ENCODE results near the gene ADARB2.

ADARB2 gene

DNA sequence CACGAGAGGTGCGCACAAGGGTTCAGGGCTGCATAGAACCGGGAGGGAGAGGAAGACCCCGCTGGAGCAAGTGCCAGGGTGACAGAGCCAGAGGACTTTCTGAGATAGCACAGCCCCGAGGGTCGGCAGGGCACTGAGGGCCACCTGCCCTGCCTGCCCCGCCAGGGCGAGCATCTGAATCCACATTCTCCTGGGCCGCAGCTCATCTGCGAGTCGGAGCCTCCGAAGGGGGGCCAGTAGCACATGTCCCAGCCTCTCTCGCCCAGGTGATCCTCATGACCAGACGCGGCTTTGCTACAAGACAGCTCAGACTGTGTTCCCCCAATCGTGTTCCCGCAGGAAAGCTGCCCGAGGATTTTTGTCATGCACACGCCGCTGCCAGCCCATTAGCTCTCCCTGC lies 71.2 kb downstream of the ADARB2 start:
- TF ChIP-seq CEBPB (IDR thresholded peaks at IDR 0.05) (no peak), RAD21 (IDR thresholded peaks at IDR 0.05; ENCODE audit: low read depth) (no peak), ZBTB7A (IDR thresholded peaks at IDR 0.05; ENCODE audit: low read depth) (no peak)

DNA sequence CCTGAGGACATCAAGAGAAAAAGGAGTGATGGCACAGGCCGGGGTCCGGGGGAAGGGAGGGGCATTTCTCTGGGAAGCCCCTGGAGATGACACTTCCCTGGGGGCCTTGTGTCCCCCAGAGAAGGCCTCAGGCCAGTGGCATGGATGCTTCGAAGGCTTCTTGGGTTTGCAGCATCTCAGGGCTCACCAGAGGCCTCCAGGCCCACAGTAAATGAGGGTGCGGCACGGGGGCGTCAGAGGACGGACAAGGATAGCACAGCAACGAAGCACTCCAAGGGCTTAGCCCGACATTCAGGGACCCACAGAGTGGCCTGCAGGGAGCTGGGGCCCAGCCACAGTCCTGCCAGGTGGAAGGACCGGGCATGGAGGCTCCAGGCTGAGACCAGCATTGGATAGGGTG lies 71.6 kb downstream of the ADARB2 start:
- TF ChIP-seq, protein P1, sequence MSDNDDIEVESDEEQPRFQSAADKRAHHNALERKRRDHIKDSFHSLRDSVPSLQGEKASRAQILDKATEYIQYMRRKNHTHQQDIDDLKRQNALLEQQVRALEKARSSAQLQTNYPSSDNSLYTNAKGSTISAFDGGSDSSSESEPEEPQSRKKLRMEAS (IDR thresholded peaks at IDR 0.05) = no peak
- TF ChIP-seq EP300 (IDR thresholded peaks at IDR 0.05; ENCODE audit: borderline replicate concordance) (no peak), TCF12 (IDR thresholded peaks at IDR 0.05; ENCODE audit: low read depth) (no peak), CEBPB (IDR thresholded peaks at IDR 0.05) (no peak), TAF1 (IDR thresholded peaks at IDR 0.05; ENCODE audit: low read depth) (no peak), TEAD4 (IDR thresholded peaks at IDR 0.05) (no peak), EGR1 (IDR thresholded peaks at IDR 0.05) (no peak), ZBTB7A (IDR thresholded peaks at IDR 0.05; ENCODE audit: low read depth) (no peak), NFIC (IDR thresholded peaks at IDR 0.05) (no peak), CREB1 (IDR thresholded peaks at IDR 0.05; ENCODE audit: low read depth) (no peak), YY1 (IDR thresholded peaks at IDR 0.05; ENCODE audit: low read depth) (no peak)
- TF ChIP-seq, protein P2, sequence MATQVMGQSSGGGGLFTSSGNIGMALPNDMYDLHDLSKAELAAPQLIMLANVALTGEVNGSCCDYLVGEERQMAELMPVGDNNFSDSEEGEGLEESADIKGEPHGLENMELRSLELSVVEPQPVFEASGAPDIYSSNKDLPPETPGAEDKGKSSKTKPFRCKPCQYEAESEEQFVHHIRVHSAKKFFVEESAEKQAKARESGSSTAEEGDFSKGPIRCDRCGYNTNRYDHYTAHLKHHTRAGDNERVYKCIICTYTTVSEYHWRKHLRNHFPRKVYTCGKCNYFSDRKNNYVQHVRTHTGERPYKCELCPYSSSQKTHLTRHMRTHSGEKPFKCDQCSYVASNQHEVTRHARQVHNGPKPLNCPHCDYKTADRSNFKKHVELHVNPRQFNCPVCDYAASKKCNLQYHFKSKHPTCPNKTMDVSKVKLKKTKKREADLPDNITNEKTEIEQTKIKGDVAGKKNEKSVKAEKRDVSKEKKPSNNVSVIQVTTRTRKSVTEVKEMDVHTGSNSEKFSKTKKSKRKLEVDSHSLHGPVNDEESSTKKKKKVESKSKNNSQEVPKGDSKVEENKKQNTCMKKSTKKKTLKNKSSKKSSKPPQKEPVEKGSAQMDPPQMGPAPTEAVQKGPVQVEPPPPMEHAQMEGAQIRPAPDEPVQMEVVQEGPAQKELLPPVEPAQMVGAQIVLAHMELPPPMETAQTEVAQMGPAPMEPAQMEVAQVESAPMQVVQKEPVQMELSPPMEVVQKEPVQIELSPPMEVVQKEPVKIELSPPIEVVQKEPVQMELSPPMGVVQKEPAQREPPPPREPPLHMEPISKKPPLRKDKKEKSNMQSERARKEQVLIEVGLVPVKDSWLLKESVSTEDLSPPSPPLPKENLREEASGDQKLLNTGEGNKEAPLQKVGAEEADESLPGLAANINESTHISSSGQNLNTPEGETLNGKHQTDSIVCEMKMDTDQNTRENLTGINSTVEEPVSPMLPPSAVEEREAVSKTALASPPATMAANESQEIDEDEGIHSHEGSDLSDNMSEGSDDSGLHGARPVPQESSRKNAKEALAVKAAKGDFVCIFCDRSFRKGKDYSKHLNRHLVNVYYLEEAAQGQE (IDR thresholded peaks at IDR 0.05; ENCODE audit: low read depth) = no peak
- TF ChIP-seq, protein P3, sequence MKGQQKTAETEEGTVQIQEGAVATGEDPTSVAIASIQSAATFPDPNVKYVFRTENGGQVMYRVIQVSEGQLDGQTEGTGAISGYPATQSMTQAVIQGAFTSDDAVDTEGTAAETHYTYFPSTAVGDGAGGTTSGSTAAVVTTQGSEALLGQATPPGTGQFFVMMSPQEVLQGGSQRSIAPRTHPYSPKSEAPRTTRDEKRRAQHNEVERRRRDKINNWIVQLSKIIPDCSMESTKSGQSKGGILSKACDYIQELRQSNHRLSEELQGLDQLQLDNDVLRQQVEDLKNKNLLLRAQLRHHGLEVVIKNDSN (IDR thresholded peaks at IDR 0.05) = no peak

DNA sequence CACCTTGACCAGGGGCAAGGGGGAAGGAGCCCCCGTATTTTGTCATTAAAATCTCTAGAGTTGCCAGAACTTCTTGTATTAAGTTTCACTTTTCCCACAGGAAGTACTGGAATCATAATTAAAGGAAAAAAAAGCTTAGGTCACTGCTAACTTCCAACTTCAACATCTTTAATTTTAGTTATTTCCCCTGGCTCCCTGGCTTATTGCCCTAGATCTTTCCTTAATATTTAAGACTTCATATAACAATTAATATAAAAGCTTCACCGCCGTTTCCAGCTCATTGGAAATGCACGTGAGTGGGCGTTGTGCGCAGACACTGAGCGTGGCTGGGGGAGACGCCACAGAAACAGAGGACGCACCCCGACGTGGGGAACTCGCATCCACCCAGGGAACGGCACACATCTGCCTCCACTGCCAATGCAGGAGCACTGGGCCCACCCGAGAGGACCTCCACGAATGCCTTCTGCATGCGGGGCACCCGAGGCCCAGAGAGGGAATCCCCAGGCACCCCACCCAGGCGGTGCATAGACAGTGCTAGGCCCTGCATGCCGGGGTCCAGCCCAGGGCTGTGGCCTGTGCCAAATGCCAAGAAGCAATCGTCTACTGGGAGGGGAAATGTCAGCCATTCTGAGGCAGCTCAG lies 72.2 kb downstream of the ADARB2 start:
- TF ChIP-seq EP300 (IDR thresholded peaks at IDR 0.05; ENCODE audit: borderline replicate concordance) = no peak
- TF ChIP-seq, protein P1 (IDR thresholded peaks at IDR 0.05) = no peak
- no peak for TF ChIP-seq NFIC (IDR thresholded peaks at IDR 0.05)
- no peak for TF ChIP-seq CREB1 (IDR thresholded peaks at IDR 0.05; ENCODE audit: low read depth)
- no peak for TF ChIP-seq EGR1 (IDR thresholded peaks at IDR 0.05)
- TF ChIP-seq RAD21 (IDR thresholded peaks at IDR 0.05; ENCODE audit: low read depth) = no peak
- no peak for TF ChIP-seq FOXM1 (IDR thresholded peaks at IDR 0.05; ENCODE audit: borderline replicate concordance, low read depth)
- TF ChIP-seq TCF12 (IDR thresholded peaks at IDR 0.05; ENCODE audit: low read depth) = no peak
- TF ChIP-seq CEBPB (IDR thresholded peaks at IDR 0.05) = no peak
- TF ChIP-seq, protein P3 (IDR thresholded peaks at IDR 0.05) = no peak
- TF ChIP-seq TAF1 (IDR thresholded peaks at IDR 0.05; ENCODE audit: low read depth) = no peak
- TF ChIP-seq, protein P2 (IDR thresholded peaks at IDR 0.05; ENCODE audit: low read depth) = no peak

DNA sequence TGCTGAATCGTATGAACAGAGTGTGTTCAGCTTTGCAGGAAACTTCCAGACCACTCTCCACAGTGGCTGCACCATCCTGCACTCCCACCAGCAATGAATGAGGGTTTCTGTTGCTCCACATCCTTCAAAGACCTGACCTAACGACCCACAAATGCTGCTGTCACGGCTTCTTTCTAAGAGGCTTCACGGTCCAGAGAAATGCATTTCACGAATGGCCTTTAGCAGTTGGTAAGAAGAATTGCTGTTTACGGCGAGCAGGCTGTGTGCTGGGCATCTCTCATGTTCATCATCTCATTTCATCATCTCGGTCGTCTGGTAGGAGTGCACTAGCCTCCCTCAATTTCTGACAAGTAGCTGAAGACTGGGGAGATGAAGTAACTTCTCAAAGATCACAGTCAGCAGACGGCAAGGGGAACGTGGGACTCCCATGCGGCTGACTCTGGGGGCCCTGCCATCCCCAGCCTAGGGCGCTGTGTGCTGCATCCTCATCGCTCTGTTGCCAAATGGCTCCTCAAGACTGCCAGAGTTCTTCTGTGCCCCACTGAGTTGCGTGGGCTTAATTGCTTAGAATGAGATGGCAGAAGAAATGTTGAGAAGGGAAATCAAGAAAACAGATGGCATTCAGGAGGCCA lies 72.9 kb downstream of the ADARB2 start:
- TF ChIP-seq, protein P2 (IDR thresholded peaks at IDR 0.05; ENCODE audit: low read depth) = no peak
- no peak for TF ChIP-seq CEBPB (IDR thresholded peaks at IDR 0.05)
- TF ChIP-seq TEAD4 (IDR thresholded peaks at IDR 0.05) = no peak
- TF ChIP-seq RAD21 (IDR thresholded peaks at IDR 0.05; ENCODE audit: low read depth) = no peak
- no peak for TF ChIP-seq NFIC (IDR thresholded peaks at IDR 0.05)
- no peak for TF ChIP-seq YY1 (IDR thresholded peaks at IDR 0.05; ENCODE audit: low read depth)
- no peak for TF ChIP-seq EGR1 (IDR thresholded peaks at IDR 0.05)
- TF ChIP-seq, protein P1 (IDR thresholded peaks at IDR 0.05) = no peak
- no peak for TF ChIP-seq EP300 (IDR thresholded peaks at IDR 0.05; ENCODE audit: borderline replicate concordance)
- no peak for TF ChIP-seq TCF12 (IDR thresholded peaks at IDR 0.05; ENCODE audit: low read depth)
- no peak for TF ChIP-seq ZBTB7A (IDR thresholded peaks at IDR 0.05; ENCODE audit: low read depth)

All from Ishikawa (cell line).